Type B pancreatic cell (in vitro differentiated cells): ENCODE measurements around the gene MED12L. TPM values are rescaled to one million over a fixed set of nuclear protein-coding genes. Genes with fewer than 3 reads are reported as not detected.
"Not testable (repeated sequence)": the region's sequence is repeated elsewhere in the genome, so short reads cannot be mapped to it uniquely, and the experiment has no call there.

Experiments used
- DNase-seq: peaks from one replicate; pipeline ENCODE4 v3.0.0; 2021; ENCODE audit warnings: mixed read lengths; ENCODE audit not compliant: unreplicated experiment; ENCODE audit errors: extremely low spot score
- H3K27ac Mint-ChIP-seq: 2 replicates; pipeline ENCODE4 v1.8.0; 2021; ENCODE audit warnings: mild to moderate bottlenecking, mixed read lengths
- H3K27me3 Mint-ChIP-seq: 2 replicates; pipeline ENCODE4 v1.8.0; 2021; ENCODE audit warnings: mixed read lengths
- H3K36me3 Mint-ChIP-seq: 2 replicates; pipeline ENCODE4 v1.8.0; 2021; ENCODE audit warnings: mixed read lengths
- H3K4me1 Mint-ChIP-seq: one replicate; pipeline ENCODE4 v1.8.0; 2021; ENCODE audit warnings: mixed read lengths; ENCODE audit not compliant: unreplicated experiment
- H3K4me3 Mint-ChIP-seq: 2 replicates; pipeline ENCODE4 v1.8.0; 2021; ENCODE audit warnings: mild to moderate bottlenecking, mixed read lengths
- H3K9me3 Mint-ChIP-seq: 2 replicates; pipeline ENCODE4 v1.8.0; 2021; ENCODE audit warnings: mixed read lengths
- total RNA-seq: library from RNA; stranded (reverse); gene quantifications from 2 replicates; pipeline ENCODE4 v1.2.1, GENCODE V29; 2021; ENCODE audit warnings: low replicate concordance
- TF ChIP-seq, protein P1 (sequence below): fragments of 200-600 bp; sonication (generic); conservative IDR thresholded peaks from 2 replicates; pipeline ENCODE4 v1.5.0; 2021; ENCODE audit warnings: antibody characterized with exemption, mild to moderate bottlenecking

Gene MED12L
- total RNA-seq, 1 donor from 2014 or later, result 6.4 TPM

DNA sequence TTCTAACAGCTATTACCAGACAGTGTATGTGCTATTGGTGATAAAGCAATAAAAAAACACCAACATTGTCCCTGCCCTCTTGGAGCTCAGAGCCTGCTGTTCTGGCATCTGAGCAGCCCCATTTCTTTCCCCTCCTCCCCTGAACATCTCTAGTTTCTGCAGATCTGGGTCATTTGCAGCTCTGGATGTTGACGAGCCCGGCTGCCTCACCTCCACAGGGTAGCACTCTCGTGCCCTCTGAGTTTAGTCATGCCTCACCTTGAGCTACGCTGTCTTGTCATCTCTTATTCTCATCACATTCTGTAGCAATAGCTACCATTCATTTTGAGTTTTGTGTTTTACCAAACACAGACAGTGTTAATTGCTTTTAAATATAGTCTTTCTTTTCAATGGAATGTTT, 147.5 kb downstream of the MED12L start:
- DNase-seq, result no peak
- peaks cover 8% of the 10 kb centered on the region for H3K4me1 Mint-ChIP-seq
- H3K27ac Mint-ChIP-seq, result no peak overlapping the region
- TF ChIP-seq, protein P1, sequence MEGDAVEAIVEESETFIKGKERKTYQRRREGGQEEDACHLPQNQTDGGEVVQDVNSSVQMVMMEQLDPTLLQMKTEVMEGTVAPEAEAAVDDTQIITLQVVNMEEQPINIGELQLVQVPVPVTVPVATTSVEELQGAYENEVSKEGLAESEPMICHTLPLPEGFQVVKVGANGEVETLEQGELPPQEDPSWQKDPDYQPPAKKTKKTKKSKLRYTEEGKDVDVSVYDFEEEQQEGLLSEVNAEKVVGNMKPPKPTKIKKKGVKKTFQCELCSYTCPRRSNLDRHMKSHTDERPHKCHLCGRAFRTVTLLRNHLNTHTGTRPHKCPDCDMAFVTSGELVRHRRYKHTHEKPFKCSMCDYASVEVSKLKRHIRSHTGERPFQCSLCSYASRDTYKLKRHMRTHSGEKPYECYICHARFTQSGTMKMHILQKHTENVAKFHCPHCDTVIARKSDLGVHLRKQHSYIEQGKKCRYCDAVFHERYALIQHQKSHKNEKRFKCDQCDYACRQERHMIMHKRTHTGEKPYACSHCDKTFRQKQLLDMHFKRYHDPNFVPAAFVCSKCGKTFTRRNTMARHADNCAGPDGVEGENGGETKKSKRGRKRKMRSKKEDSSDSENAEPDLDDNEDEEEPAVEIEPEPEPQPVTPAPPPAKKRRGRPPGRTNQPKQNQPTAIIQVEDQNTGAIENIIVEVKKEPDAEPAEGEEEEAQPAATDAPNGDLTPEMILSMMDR, result no peak
- peaks cover under 1% of the 10 kb centered on the region for H3K27me3 Mint-ChIP-seq
- no peak overlapping the region for H3K4me3 Mint-ChIP-seq
- H3K9me3 Mint-ChIP-seq, result no peaks in the 10 kb centered on the region
- H3K36me3 Mint-ChIP-seq, result no peaks in the 10 kb centered on the region

DNA sequence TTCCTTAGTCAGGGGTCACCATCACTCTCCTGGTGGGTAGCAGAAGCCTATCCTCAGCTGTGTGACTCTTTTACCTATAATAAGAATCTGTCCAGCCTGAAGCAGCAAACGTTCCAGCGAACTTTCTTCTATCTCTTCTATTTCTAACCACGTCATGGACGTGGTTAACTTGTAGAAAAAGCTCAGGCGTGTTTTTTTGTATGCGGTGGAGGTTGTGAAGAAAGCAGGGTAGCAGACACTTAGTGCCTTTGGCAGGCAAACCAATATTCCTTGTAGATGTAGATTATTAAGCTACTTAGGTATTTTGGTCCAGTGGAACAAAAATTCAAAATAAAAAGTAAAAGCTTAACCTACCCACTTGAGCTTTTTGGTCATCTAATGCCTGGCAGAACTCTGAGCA, 149.4 kb downstream of the MED12L start:
- Mint-ChIP-seq H3K4me3 (no peak overlapping the region), H3K27ac (no peak overlapping the region), H3K9me3 (no peaks in the 10 kb centered on the region), H3K27me3 (no peaks in the 10 kb centered on the region), H3K36me3 (no peaks in the 10 kb centered on the region), H3K4me1 (no peaks in the 10 kb centered on the region)
- DNase-seq, result no peak
- TF ChIP-seq, protein P1, result no peak

DNA sequence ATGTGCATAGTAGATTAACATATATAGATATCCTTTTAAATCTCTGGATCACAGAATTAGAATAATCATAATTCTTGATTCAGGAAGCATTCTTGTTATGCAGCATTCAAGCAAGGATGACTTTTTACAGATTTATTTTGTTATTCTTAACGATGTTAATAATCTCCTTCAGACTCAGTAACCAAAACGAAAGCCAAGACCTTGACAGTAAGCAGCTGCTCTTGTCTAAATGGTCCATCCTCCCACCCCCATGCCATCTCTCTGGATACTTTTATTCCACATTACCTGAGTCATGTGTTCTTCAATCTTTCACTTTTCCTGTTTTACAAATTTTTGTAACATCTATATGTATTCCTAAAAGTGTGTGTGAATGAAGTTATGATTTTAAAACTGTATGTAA, 150.9 kb downstream of the MED12L start:
- no peaks in the 10 kb centered on the region for H3K4me1 Mint-ChIP-seq
- H3K4me3 Mint-ChIP-seq, result no peak overlapping the region
- peaks cover 1% of the 10 kb centered on the region for H3K36me3 Mint-ChIP-seq
- H3K9me3 Mint-ChIP-seq, result no peaks in the 10 kb centered on the region
- TF ChIP-seq, protein P1, result no peak
- no peak for DNase-seq
- H3K27ac Mint-ChIP-seq, result no peak overlapping the region
- no peaks in the 10 kb centered on the region for H3K27me3 Mint-ChIP-seq

DNA sequence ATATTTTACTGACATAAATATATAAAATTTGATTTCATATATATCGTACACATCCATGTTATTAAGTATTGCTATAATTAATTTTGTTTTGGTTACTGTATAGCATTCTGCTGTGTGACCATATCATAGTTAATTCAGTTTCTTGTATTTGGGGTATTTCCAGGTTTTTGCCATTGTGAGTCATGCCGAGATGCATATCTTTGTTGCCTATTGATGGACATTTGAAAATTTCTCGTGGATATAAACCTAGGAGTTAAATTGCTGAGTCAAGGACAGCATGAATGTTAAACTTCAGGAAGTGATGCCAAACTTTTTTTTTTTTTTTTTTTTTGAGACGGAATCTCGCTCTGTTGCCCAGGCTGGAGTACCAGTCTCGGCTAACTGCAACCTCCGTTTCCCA, 151.3 kb downstream of the MED12L start:
- no peak overlapping the region for H3K27ac Mint-ChIP-seq

DNA sequence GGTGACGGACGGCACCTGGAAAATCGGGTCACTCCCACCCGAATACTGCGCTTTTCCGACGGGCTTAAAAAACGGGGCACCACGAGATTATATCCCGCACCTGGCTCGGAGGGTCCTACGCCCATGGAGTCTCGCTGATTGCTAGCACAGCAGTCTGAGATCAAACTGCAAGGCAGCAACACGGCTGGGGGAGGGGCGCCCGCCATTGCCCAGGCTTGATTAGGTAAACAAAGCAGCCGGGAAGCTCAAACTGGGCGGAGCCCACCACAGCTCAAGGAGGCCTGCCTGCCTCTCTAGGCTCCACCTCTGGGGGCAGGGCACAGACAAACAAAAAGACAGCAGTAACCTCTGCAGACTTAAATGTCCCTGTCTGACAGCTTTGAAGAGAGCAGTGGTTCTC, 156.5 kb downstream of the MED12L start:
- H3K4me1 Mint-ChIP-seq, H3K4me3 Mint-ChIP-seq, H3K27me3 Mint-ChIP-seq, H3K9me3 Mint-ChIP-seq, H3K27ac Mint-ChIP-seq, H3K36me3 Mint-ChIP-seq, DNase-seq: not testable (repeated sequence)

More for the DNA sequence above, 151.3 kb downstream of the MED12L start:
- TF ChIP-seq, protein P1, result no peak
- Mint-ChIP-seq H3K27me3 (no peaks in the 10 kb centered on the region), H3K9me3 (no peaks in the 10 kb centered on the region), H3K4me1 (no peaks in the 10 kb centered on the region), H3K4me3 (no peak overlapping the region), H3K36me3 (peaks cover 3% of the 10 kb centered on the region)
- no peak for DNase-seq

DNA sequence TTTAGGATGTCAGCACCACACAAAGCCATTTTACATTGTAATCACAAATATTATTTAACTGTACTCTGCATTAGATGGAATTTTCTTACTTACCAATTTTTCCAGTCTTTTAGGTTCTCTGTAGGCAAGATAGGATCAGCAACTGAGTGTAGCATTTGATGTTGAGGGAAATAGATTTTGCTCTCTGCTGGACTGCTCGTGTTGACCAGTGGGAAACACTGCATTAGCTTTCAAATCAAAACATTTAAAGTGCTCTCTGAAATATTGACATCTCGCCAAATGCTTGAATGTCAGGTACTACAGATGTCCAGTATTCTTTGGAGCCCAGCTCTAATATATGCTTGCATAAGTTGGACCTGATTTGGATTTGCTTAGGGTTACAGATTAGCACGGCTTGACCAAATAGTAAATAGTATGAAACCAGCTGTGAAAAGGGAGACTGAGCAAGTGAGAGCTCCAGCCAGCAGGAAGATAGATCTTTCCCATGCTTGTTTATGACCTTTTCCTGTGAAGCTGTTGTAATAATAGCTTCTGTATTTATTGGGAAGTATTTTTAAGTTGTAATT, 163.4 kb downstream of the MED12L start:
- TF ChIP-seq, protein P1, result no peak
- H3K27me3 Mint-ChIP-seq, result peaks cover 37% of the 10 kb centered on the region
- H3K36me3 Mint-ChIP-seq, result no peaks in the 10 kb centered on the region
- no peaks in the 10 kb centered on the region for H3K9me3 Mint-ChIP-seq
- no peaks in the 10 kb centered on the region for H3K4me1 Mint-ChIP-seq
- H3K27ac Mint-ChIP-seq, result no peak overlapping the region
- no peak for DNase-seq
- no peak overlapping the region for H3K4me3 Mint-ChIP-seq
